Endothelial cell of umbilical vein (primary cell): ENCODE results near the gene DTL. TPM values are rescaled to one million over a fixed set of nuclear protein-coding genes. Genes with fewer than 3 reads are reported as not detected.

Source experiments
- BruUV-seq: library from RNA; stranded (reverse); fragments of 400-500 nt; replicated peaks from 2 replicates; lab custom pipeline; 2021; lab: Mats Ljungman, UMichigan
- CTCF ChIA-PET: fragments of 300-600, 350-600 bp; sonication (Branson Sonifier 250); formaldehyde crosslinking; loops from one replicate; lab custom pipeline; 2021; ENCODE audit warnings: antibody characterized with exemption, inconsistent platforms; lab: Charles Lee
- POLR2A ChIA-PET: fragments of 300-600, 350-600 bp; sonication (Branson Sonifier 250); formaldehyde crosslinking; loops from one replicate; lab custom pipeline; 2021; ENCODE audit warnings: antibody characterized with exemption, inconsistent platforms; lab: Charles Lee
- DNase-seq: peaks from one replicate; pipeline ENCODE4 v3.0.0-alpha.2; 2011; ENCODE audit warnings: low read depth, low spot score
- FAIRE-seq: peaks from 2 replicates; lab custom pipeline; 2011; peaks lifted over from hg19 to GRCh38; lab: Jason Lieb, UNC
- H2AFZ ChIP-seq: 2 replicates; pipeline ENCODE4 v1.6.0; 2012; ENCODE audit warnings: low read depth, low read length, control low read depth, inconsistent platforms
- H3K27ac ChIP-seq: 2 replicates; pipeline ENCODE4 v1.5.1; 2011; ENCODE audit warnings: low read depth, mild to moderate bottlenecking, control low read depth, low read length, moderate library complexity; ENCODE audit not compliant: insufficient read depth
- H3K27me3 ChIP-seq, 2 experiments: 2 replicates each; pipeline versions ENCODE4 v1.6.0 to v1.6.1; 2011; ENCODE audit warnings: low read length in 2 of 2, mixed read lengths in 1 of 2; ENCODE audit not compliant: control insufficient read depth in 2 of 2, insufficient read depth in 2 of 2
- H3K36me3 ChIP-seq, 2 experiments: 2 replicates in 1 of 2; 3 replicates in 1 of 2; pipeline ENCODE4 v1.5.1; 2011; ENCODE audit warnings: low read length in 2 of 2, mild to moderate bottlenecking in 1 of 2, moderate library complexity in 1 of 2; ENCODE audit not compliant: control insufficient read depth in 2 of 2, insufficient read depth in 2 of 2; ENCODE audit errors: extremely low read depth in 1 of 2
- H3K4me1 ChIP-seq: 3 replicates; pipeline ENCODE4 v1.5.1; 2011; ENCODE audit warnings: mild to moderate bottlenecking, low read length; ENCODE audit not compliant: control insufficient read depth, insufficient read depth; ENCODE audit errors: extremely low read depth
- H3K4me2 ChIP-seq: 2 replicates; pipeline ENCODE4 v1.6.1; 2011; ENCODE audit warnings: low read length, control low read depth, mixed read lengths; ENCODE audit not compliant: insufficient read depth
- H3K4me3 ChIP-seq, 3 experiments: fragments of 200-600 bp in 1 of 3; sonication (generic), shearing (Covaris generic) in 1 of 3; replicated peaks in 1 of 3; 2 replicates each; pipeline ENCODE4 v1.5.1; 2011 to 2016; ENCODE audit warnings: control low read depth in 3 of 3, low read length in 3 of 3, mild to moderate bottlenecking in 2 of 3, inconsistent platforms in 1 of 3, low read depth in 1 of 3, moderate library complexity in 1 of 3; ENCODE audit not compliant: insufficient read depth in 1 of 3
- H3K79me2 ChIP-seq: 2 replicates; pipeline ENCODE4 v1.6.0; 2012; ENCODE audit warnings: low read length, inconsistent platforms; ENCODE audit not compliant: control insufficient read depth, insufficient read depth
- H3K9ac ChIP-seq: replicated peaks from 2 replicates; pipeline ENCODE3; 2011; ENCODE audit warnings: low read length, control low read depth; ENCODE audit not compliant: insufficient read depth; ENCODE audit errors: extremely low read depth
- H3K9me1 ChIP-seq: replicated peaks from 3 replicates; pipeline ENCODE4 v1.6.0; 2011; ENCODE audit warnings: mild to moderate bottlenecking, low read length; ENCODE audit not compliant: control insufficient read depth, insufficient read depth; ENCODE audit errors: extremely low read depth
- H3K9me3 ChIP-seq: replicated peaks from 2 replicates; pipeline ENCODE4 v1.5.1; 2012; ENCODE audit warnings: low read length, inconsistent platforms; ENCODE audit not compliant: control insufficient read depth, insufficient read depth
- H4K20me1 ChIP-seq: replicated peaks from 2 replicates; pipeline ENCODE3; 2011; ENCODE audit warnings: mild to moderate bottlenecking, low read length; ENCODE audit not compliant: control insufficient read depth, insufficient read depth; ENCODE audit errors: extremely low read depth
- EZH2 ChIP-seq: IDR thresholded peaks from 2 replicates; pipeline ENCODE4 v1.6.1; 2012; ENCODE audit warnings: borderline replicate concordance, low read depth, mild to moderate bottlenecking, moderate library complexity, low read length, inconsistent platforms; ENCODE audit not compliant: severe bottlenecking
- FOS ChIP-seq: IDR thresholded peaks from 2 replicates; pipeline ENCODE4 v1.6.1; 2011; ENCODE audit warnings: mild to moderate bottlenecking, low read length, moderate library complexity, borderline replicate concordance; ENCODE audit not compliant: insufficient read depth
- GATA2 ChIP-seq: IDR thresholded peaks from 2 replicates; pipeline ENCODE4 v1.7.0; 2011; ENCODE audit warnings: low read depth, mild to moderate bottlenecking, moderate library complexity, mixed read lengths, low read length; ENCODE audit not compliant: insufficient read length, insufficient read depth
- JUN ChIP-seq: IDR thresholded peaks from 2 replicates; pipeline ENCODE4 v1.6.1; 2011; ENCODE audit warnings: borderline replicate concordance, low read depth; ENCODE audit not compliant: insufficient read length, insufficient read depth
- MAX ChIP-seq: IDR thresholded peaks from 2 replicates; pipeline ENCODE4 v1.6.1; 2011; ENCODE audit not compliant: insufficient read depth, insufficient read length
- MYC ChIP-seq: IDR thresholded peaks from one replicate; pipeline ENCODE4 v1.6.1; 2011; ENCODE audit warnings: mild to moderate bottlenecking, low read depth, low read length
- POLR2A ChIP-seq: IDR thresholded peaks from 2 replicates; pipeline ENCODE4 v1.6.1; 2012; ENCODE audit warnings: low read depth, mild to moderate bottlenecking, control low read depth, low read length
- POLR2AphosphoS5 ChIP-seq: IDR thresholded peaks from 2 replicates; pipeline ENCODE4 v1.6.1; 2012; ENCODE audit warnings: low read depth, mild to moderate bottlenecking, control low read depth, low read length, moderate library complexity; ENCODE audit not compliant: insufficient read depth
- dilution Hi-C: fragments of 300-500 bp; cut with MboI; formaldehyde crosslinking; loops from one replicate; pipeline ENCODE4 v1.15.0; 2019; ENCODE audit warnings: low sequenced_read_pairs; ENCODE audit not compliant: extremely low pct_ligation_motif_present
- intact Hi-C: fragments of 100-400 bp; cut with micrococcal nuclease; formaldehyde crosslinking; loops from one replicate; pipeline ENCODE4 v1.10.0; 2022
- microRNA-seq: library from miRNA; unstranded; fragments of <30 nt; microRNA quantifications from one replicate; pipeline ENCODE4 v1.2.0, GENCODE V29; 2021; ENCODE audit warnings: borderline number of aligned reads, borderline replicate concordance
- polyA plus RNA-seq, 4 experiments: library from polyadenylated mRNA; depleted of rRNA in 3 of 4; stranded (reverse) in 3 of 4; unstranded in 1 of 4; fragments of >200 nt; gene quantifications; 2 replicates each; pipeline versions ENCODE4 v1.2.1 to v1.2.3, GENCODE V29; 2011 to 2012; ENCODE audit warnings: missing spikeins in 1 of 4
- small RNA-seq: library from RNA; depleted of rRNA; stranded (forward); fragments of <200 nt; gene quantifications from one replicate; pipeline ENCODE3, GENCODE V24; 2012; ENCODE audit warnings: low replicate concordance, low read depth; ENCODE audit not compliant: insufficient read depth, insufficient read length
- total RNA-seq: library from RNA; stranded (reverse); gene quantifications from 2 replicates; pipeline ENCODE4 v1.2.3, GENCODE V29; 2021
- TF ChIP-seq, protein P1 (sequence below), 2 donors: IDR thresholded peaks; 1 replicate in 1 of 2; 2 replicates in 1 of 2; pipeline ENCODE4 v1.5.1; 2011; ENCODE audit warnings: low read length in 2 of 2, mild to moderate bottlenecking in 2 of 2, moderate library complexity in 2 of 2, control low read depth in 1 of 2, inconsistent platforms in 1 of 2, low read depth in 1 of 2; ENCODE audit not compliant: insufficient read depth in 1 of 2; ENCODE audit errors: extremely low read depth in 1 of 2

The DTL gene
- total and polyA plus RNA-seq, 2 donors (not counting 3 experiments of a cell fraction or from before 2014, with no cell fraction given), result 11.2 to 26.5 TPM

GRCh38 chr1:212153635-212154034, 118.1 kb downstream of the DTL start:
- Histone ChIP-seq H3K9ac (no peak overlapping the region), H3K4me1 (peaks cover 10% of the 10 kb centered on the region), H2AFZ (no peak overlapping the region), H3K36me3 (no peaks in the 10 kb centered on the region), H3K4me2 (no peak overlapping the region), H3K27me3 (no peaks in the 10 kb centered on the region), H3K9me3 (no peaks in the 10 kb centered on the region), H3K4me3 (no peak overlapping the region), H3K9me1 (no peaks in the 10 kb centered on the region), H3K79me2 (no peaks in the 10 kb centered on the region), H3K27ac (no peak overlapping the region), H4K20me1 (no peaks in the 10 kb centered on the region)
- no TSS peak for BruUV-seq
- dilution Hi-C loops (no loop called here), intact Hi-C loops (loop anchor here (2.0 kb wide), 1 partner anchor 13 kb away; no protein-coding TSS in a partner anchor)
- POLR2A ChIA-PET, result no interaction called here
- CTCF ChIA-PET, result interaction anchor here (3.3 kb wide), 1 partner anchor 82 kb away, joined by 19 read pairs; no protein-coding TSS in a partner anchor
- FAIRE-seq (no peak), DNase-seq (no peak)
- TF ChIP-seq MAX (no peak), MYC (no peak), JUN (no peak), POLR2AphosphoS5 (no peak), FOS (no peak), GATA2 (no peak), POLR2A (no peak), EZH2 (no peak)
- TF ChIP-seq, protein P1, sequence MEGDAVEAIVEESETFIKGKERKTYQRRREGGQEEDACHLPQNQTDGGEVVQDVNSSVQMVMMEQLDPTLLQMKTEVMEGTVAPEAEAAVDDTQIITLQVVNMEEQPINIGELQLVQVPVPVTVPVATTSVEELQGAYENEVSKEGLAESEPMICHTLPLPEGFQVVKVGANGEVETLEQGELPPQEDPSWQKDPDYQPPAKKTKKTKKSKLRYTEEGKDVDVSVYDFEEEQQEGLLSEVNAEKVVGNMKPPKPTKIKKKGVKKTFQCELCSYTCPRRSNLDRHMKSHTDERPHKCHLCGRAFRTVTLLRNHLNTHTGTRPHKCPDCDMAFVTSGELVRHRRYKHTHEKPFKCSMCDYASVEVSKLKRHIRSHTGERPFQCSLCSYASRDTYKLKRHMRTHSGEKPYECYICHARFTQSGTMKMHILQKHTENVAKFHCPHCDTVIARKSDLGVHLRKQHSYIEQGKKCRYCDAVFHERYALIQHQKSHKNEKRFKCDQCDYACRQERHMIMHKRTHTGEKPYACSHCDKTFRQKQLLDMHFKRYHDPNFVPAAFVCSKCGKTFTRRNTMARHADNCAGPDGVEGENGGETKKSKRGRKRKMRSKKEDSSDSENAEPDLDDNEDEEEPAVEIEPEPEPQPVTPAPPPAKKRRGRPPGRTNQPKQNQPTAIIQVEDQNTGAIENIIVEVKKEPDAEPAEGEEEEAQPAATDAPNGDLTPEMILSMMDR (IDR thresholded peaks at IDR 0.05; ENCODE audit: extremely low read depth in 1 of 2, insufficient read depth in 1 of 2, low read depth in 1 of 2, low read length in 2 of 2), result no peak

Small RNA genes lying within 50 kb of the gene (microRNA-seq; reads per million reads assigned to microRNA genes)
- gene MIR3122, result not detected

Small RNA genes lying within 50 kb of the gene (small RNA-seq; reads per million reads assigned to genes)
- not detected for gene MIR3122
- not detected for gene RF00568
- not detected for gene RN7SKP98

Other genes with a start within 250 kb of the DTL start
- gene LPGAT1, start 205.0 kb upstream of the DTL start, total RNA-seq, result 46.0 and 49.5 TPM in 2 replicates
- 4.6 and 6.1 TPM in 2 replicates for gene LPGAT1, start 205.0 kb upstream of the DTL start, polyA plus RNA-seq
- 16.1 and 18.1 TPM in 2 replicates for gene INTS7, start 191 bp upstream of the DTL start, total RNA-seq
- 9.0 and 9.1 TPM in 2 replicates for gene INTS7, start 191 bp upstream of the DTL start, polyA plus RNA-seq
- 27.7 and 34.5 TPM in 2 replicates for gene PPP2R5A, start 249.7 kb downstream of the DTL start, total RNA-seq
- 10.0 and 11.9 TPM in 2 replicates for gene PPP2R5A, start 249.7 kb downstream of the DTL start, polyA plus RNA-seq